HEK293T (cell line): ENCODE results near the gene SP2.
A peak's percentile ranks its signal among the peaks of the same experiment; 100 is the strongest.

Experiments used
- CTCF ChIA-PET: fragments of 350-600 bp; formaldehyde crosslinking; extraction: SDS; loops from one replicate; lab custom pipeline; 2021; ENCODE audit warnings: antibody characterized with exemption, inconsistent platforms; lab: Yijun Ruan, JAX
- POLR2A ChIA-PET: fragments of 350-600 bp; formaldehyde crosslinking; extraction: SDS; loops from one replicate; lab custom pipeline; 2020; ENCODE audit warnings: antibody characterized with exemption, inconsistent platforms; lab: Yijun Ruan, JAX
- DNase-seq: peaks from one replicate; pipeline ENCODE4 v3.0.0; 2012; ENCODE audit warnings: mixed read lengths; ENCODE audit errors: extremely low spot score
- ARNT ChIP-seq: fragments of 450-650 bp; IDR thresholded peaks from 2 replicates; pipeline ENCODE4 v1.6.1; 2017; ENCODE audit warnings: mild to moderate bottlenecking
- BHLHE40 ChIP-seq: fragments of 450-650 bp; IDR thresholded peaks from 2 replicates; pipeline ENCODE4 v1.6.1; 2016; ENCODE audit warnings: mild to moderate bottlenecking, moderate library complexity, borderline replicate concordance
- CTBP1 ChIP-seq: fragments of 450-650 bp; IDR thresholded peaks from 2 replicates; pipeline ENCODE4 v1.6.1; 2016; ENCODE audit warnings: borderline replicate concordance
- ELF4 ChIP-seq: fragments of 450-650 bp; IDR thresholded peaks from 2 replicates; pipeline ENCODE4 v1.6.1; 2017; ENCODE audit warnings: antibody characterized with exemption
- FOXA1 ChIP-seq: fragments of 450-650 bp; IDR thresholded peaks from 2 replicates; pipeline ENCODE4 v1.6.1; 2016; ENCODE audit warnings: mild to moderate bottlenecking
- FOXK2 ChIP-seq: fragments of 450-650 bp; IDR thresholded peaks from 2 replicates; pipeline ENCODE4 v1.6.1; 2016; ENCODE audit warnings: mild to moderate bottlenecking
- FOXM1 ChIP-seq: fragments of 450-650 bp; IDR thresholded peaks from 2 replicates; pipeline ENCODE4 v1.6.1; 2017; ENCODE audit warnings: mild to moderate bottlenecking, borderline replicate concordance
- HDGF ChIP-seq: fragments of 450-650 bp; IDR thresholded peaks from 2 replicates; pipeline ENCODE4 v1.6.1; 2017; ENCODE audit warnings: antibody characterized with exemption, borderline replicate concordance
- L3MBTL2 ChIP-seq: fragments of 450-650 bp; conservative IDR thresholded peaks from 2 replicates; pipeline ENCODE4 v1.6.1; 2016; ENCODE audit warnings: mild to moderate bottlenecking
- LEF1 ChIP-seq: fragments of 450-650 bp; IDR thresholded peaks from 2 replicates; pipeline ENCODE4 v1.6.1; 2017; ENCODE audit warnings: mild to moderate bottlenecking, borderline replicate concordance
- NFRKB ChIP-seq: fragments of 450-650 bp; IDR thresholded peaks from 2 replicates; pipeline ENCODE4 v1.6.1; 2016; ENCODE audit warnings: mild to moderate bottlenecking, moderate library complexity
- SP1 ChIP-seq: fragments of 450-650 bp; IDR thresholded peaks from 2 replicates; pipeline ENCODE4 v1.6.1; 2017
- SUZ12 ChIP-seq: fragments of 450-650 bp; IDR thresholded peaks from 2 replicates; pipeline ENCODE4 v1.6.1; 2016; ENCODE audit warnings: mild to moderate bottlenecking
- TARDBP ChIP-seq: fragments of 450-650 bp; IDR thresholded peaks from 2 replicates; pipeline ENCODE4 v1.6.1; 2016
- ZNF384 ChIP-seq: fragments of 450-650 bp; IDR thresholded peaks from 2 replicates; pipeline ENCODE4 v1.6.1; 2016
- TF ChIP-seq, protein P1 (sequence below): fragments of 450-650 bp; IDR thresholded peaks from 2 replicates; pipeline ENCODE4 v1.6.1; 2016

Gene SP2

DNA sequence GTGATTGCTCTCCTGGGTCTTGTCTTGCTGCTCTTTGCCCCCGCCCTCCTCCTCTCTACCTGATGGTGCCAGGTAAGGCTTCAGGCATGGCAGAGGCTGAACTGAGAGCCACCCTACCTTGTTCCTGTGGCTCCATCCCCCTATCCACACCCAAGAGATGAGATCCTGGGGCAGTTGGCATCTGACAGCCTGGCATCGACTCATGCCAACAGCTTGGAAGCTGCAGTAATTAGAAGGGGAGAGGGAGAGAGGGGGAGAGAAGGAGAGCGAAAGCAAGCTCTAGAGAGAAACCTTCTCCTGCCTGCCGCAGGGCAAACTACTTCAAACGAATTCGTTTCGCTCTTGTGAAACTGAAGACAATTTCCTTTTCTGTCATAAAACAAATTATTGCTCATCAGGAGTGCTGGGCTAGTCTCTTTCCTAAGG lies 31.2 kb upstream of the SP2 start:
- POLR2A ChIA-PET = interaction anchor here (0.7 kb wide), 1 partner anchor 13 kb away, joined by 3 read pairs; no protein-coding TSS in a partner anchor
- no peak for DNase-seq
- TF ChIP-seq CTBP1 (no peak), ZNF384 (no peak)
- TF ChIP-seq, protein P1, sequence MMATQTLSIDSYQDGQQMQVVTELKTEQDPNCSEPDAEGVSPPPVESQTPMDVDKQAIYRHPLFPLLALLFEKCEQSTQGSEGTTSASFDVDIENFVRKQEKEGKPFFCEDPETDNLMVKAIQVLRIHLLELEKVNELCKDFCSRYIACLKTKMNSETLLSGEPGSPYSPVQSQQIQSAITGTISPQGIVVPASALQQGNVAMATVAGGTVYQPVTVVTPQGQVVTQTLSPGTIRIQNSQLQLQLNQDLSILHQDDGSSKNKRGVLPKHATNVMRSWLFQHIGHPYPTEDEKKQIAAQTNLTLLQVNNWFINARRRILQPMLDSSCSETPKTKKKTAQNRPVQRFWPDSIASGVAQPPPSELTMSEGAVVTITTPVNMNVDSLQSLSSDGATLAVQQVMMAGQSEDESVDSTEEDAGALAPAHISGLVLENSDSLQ = no peak
- CTCF ChIA-PET = interaction anchor here (1.5 kb wide), 1 partner anchor 16 kb away, joined by 4 read pairs; no protein-coding TSS in a partner anchor

DNA sequence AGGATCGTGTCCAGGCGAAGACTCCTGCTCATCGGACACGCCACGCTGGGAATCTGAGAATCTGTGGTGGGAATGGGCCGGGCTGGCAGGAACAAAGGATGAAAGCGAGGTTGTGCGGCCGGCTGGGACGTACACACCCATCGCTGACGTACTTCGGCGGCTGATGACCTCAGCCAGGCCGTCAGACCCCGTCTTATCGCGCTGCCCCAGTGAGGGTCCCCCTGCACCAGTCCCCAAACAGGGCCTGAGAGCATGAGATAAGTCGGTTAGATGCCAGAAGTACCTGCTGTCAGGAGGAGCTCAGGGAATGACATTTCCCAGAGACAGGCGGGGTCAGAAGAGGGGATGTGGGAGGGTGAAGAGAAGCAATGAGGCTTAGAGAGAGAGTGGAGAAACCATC lies 29.1 kb upstream of the SP2 start:
- DNase-seq = no peak
- no peak for TF ChIP-seq SUZ12
- TF ChIP-seq, protein P1 = no peak
- no peak for TF ChIP-seq FOXK2
- TF ChIP-seq ELF4 = no peak
- no peak for TF ChIP-seq L3MBTL2
- no peak for TF ChIP-seq SP1
- no peak for TF ChIP-seq NFRKB
- no peak for TF ChIP-seq HDGF
- CTCF ChIA-PET = no interaction called here
- POLR2A ChIA-PET = no interaction called here

DNA sequence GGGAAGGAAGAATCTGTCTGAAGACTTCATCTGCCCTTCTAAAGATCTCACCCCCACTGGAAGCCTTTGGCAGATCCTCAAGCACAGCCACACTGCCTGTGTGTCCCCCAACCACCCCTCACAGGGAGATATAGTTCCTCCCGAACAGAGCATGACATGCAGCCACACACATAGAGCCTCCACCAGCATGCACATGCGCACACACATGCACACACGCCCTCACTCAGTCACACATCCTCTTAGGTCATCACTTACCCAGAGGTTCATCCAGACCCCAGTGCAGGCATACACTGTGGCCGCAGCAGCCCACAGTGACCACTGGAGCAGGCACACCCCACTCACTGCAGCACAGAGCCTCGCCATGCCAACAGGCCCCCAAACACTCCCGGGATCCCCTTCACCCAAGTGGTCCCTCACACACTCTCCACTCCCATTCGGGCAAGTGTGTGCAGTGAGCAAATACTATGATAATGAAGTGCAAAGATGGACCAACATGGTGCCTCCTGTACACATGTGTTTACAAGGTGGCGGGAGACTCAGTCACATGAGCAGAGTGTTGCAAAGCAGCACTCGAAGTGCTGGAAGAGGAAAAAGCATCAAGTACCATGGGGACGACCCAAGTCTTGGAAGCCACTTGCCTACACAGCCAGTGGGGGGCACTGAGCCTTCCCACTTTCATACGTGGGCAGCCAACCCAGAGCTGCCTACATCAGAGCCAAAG lies 28.1 kb upstream of the SP2 start:
- ChIA-PET POLR2A (no interaction called here), CTCF (no interaction called here)
- DNase-seq = no peak
- TF ChIP-seq L3MBTL2 (0 out of 2 replicates have a peak, but pooled peaks have one; percentile 25), FOXM1 (no peak), LEF1 (no peak), ARNT (no peak)

DNA sequence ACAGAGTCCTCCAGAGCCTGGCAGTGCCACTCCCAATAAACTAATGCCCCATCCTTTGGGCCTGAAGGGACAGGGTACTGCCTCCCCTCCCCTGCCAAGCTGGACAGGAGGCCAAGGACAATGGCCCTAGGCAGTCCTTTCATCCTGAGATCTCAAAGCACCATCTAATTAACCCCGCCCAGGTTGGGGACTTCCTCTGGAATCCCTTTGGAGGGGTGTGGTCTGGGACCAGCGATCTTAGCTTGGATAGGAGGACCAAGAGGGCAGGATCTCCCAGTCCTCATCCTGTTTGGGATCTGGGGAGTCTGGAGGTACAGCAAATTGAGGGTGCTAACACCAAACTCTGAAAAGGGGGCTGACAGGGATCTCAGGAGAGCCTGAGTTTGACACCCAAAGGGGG lies 26.9 kb upstream of the SP2 start:
- no peak for TF ChIP-seq BHLHE40
- no peak for DNase-seq
- ChIA-PET POLR2A (interaction anchor here (0.8 kb wide), 1 partner anchor 38 kb away, joined by 3 read pairs; the partner anchor contains the start of genes LRRC46 and MRPL10), CTCF (no interaction called here)

DNA sequence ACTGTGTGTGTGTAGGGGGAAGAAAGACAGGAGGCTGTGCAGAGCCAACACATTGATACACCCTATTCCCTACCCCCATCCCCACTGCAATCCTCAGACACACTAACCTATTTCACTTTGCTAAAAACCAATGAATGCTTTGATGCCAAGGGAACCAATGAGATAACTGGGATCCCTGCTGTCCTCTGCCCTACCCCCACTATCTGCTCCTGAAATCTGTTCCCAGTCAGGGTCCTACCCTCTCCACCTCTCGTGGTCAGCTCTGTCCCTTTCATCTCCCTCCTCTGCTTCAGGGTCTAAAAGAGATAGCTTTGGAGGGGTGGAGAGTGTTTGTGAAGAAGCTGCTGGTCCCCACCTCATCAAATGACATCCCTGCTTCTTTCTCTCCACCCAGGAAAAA lies 26.0 kb upstream of the SP2 start:
- CTCF ChIA-PET = interaction anchor here (1.0 to 1.3 kb wide), 2 partner anchors 10 to 19 kb away, joined by 3 to 5 read pairs; partner anchors contain the start of gene SP6
- POLR2A ChIA-PET = interaction anchor here (1.0 kb wide), 1 partner anchor 26 kb away, joined by 3 read pairs; the partner anchor contains the start of gene SP2
- TF ChIP-seq FOXA1 = no peak
- TF ChIP-seq ZNF384 = no peak
- TF ChIP-seq SP1 = no peak
- TF ChIP-seq FOXK2 = no peak
- no peak for TF ChIP-seq BHLHE40
- TF ChIP-seq CTBP1 = no peak
- TF ChIP-seq ELF4 = no peak
- no peak for TF ChIP-seq NFRKB
- TF ChIP-seq LEF1 = no peak
- TF ChIP-seq HDGF = no peak
- TF ChIP-seq FOXM1 = no peak
- TF ChIP-seq, protein P1 = no peak
- no peak for TF ChIP-seq ARNT
- no peak for TF ChIP-seq L3MBTL2
- TF ChIP-seq SUZ12 = no peak
- TF ChIP-seq TARDBP = no peak
- no peak for DNase-seq

DNA sequence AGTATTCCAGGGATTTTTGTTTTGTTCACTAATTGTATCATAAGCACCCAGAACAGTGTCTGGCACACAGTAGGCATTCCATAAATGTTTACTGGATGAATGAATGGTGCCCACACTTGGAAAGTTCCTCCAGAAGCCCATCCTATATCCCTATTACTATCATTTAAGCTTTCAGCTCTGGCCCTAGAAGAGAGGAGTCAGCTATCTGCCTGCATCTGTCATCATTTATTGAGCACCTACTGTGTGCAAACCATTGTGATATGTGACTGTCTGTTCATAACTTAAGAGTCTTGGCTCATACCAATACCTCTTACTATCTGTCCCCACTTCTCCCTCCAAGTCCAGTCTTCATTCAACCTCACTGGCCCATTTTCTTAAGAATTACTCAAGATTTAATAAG lies 25.0 kb upstream of the SP2 start:
- ChIA-PET POLR2A (interaction anchor here (1.2 to 2.0 kb wide), 2 partner anchors 18 to 70 kb away, joined by 3 to 5 read pairs; partner anchors contain the start of gene PNPO), CTCF (interaction anchor here (1.0 kb wide), 1 partner anchor 9 kb away, joined by 3 read pairs; no protein-coding TSS in a partner anchor)
- DNase-seq = no peak
- TF ChIP-seq L3MBTL2 = no peak
- no peak for TF ChIP-seq FOXK2
- no peak for TF ChIP-seq BHLHE40
- TF ChIP-seq CTBP1 = no peak
- no peak for TF ChIP-seq SUZ12
- TF ChIP-seq LEF1 = no peak
- TF ChIP-seq FOXA1 = no peak
- no peak for TF ChIP-seq NFRKB
- TF ChIP-seq, protein P1 = no peak
- no peak for TF ChIP-seq ARNT
- TF ChIP-seq HDGF = no peak
- TF ChIP-seq TARDBP = no peak
- no peak for TF ChIP-seq FOXM1
- TF ChIP-seq SP1 = no peak
- no peak for TF ChIP-seq ZNF384
- no peak for TF ChIP-seq ELF4
